GM12873 (cell line): ENCODE measurements around the gene SORBS1.

Source experiments
- CTCF ChIP-seq: IDR thresholded peaks from 2 replicates; pipeline ENCODE4 v1.5.1; 2012; ENCODE audit warnings: low read depth, mild to moderate bottlenecking, moderate library complexity, low read length, control low read depth; ENCODE audit not compliant: insufficient read depth; ENCODE audit errors: missing control alignments

SORBS1 gene

DNA sequence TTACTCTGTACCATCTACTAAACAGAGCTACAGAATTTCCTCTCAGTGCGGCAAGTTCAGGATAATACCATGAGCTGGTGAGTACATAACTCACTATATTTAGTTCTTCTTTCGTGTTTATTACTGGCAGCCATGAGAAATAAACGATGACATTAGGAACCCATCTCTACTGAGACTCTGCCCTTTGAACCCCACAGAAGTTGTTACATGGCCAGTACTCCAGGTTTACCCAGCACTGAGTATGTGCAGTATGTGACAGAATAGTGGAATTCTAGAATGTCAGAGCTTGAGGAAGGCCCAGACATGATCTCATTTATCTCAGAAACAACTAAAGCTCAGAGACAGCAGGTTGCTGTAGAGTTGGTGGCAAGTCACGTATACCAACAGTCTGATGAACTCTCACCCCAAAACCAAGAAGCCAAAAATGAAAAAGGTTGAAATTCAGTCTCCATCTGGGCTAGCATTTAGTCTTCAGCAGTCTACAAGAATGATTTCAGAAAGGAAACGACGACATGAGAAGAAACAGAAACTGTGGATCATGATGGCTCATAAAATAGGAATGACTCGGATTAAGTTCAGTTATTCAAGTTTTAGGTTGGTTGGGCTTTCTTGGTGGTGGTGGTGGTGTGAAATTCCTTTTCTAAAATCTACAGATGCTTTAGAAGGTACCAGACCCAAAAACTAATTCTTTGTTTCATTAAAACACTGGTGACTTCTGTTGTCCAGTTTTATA lies 78.5 kb downstream of the SORBS1 start:
- no peak for TF ChIP-seq CTCF

GRCh38 chr10:95480901-95481491 lies 80.2 kb downstream of the SORBS1 start:
- no peak for TF ChIP-seq CTCF

GRCh38 chr10:95480102-95480900 lies 80.9 kb downstream of the SORBS1 start:
- peak; percentile 17 for TF ChIP-seq CTCF

DNA sequence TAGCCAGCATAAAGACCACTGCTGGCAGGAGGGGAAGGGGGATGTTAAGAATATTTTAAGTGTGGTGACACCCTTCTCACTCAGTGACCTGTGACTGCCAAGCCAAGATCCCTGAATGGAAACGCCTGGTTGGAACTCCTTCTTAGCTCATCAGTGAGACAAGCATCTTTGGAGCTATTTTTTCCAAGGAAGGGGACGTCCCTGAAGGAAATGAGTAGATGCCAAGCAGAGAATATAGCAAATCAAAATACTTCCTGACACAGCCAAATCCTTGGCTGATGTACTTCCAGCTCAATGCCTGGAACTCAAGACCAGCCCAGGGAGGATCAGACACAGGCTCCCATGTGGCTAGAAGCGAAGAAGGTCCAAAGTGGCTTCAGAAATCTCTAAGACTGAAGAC lies 82.2 kb downstream of the SORBS1 start:
- no peak for TF ChIP-seq CTCF

DNA sequence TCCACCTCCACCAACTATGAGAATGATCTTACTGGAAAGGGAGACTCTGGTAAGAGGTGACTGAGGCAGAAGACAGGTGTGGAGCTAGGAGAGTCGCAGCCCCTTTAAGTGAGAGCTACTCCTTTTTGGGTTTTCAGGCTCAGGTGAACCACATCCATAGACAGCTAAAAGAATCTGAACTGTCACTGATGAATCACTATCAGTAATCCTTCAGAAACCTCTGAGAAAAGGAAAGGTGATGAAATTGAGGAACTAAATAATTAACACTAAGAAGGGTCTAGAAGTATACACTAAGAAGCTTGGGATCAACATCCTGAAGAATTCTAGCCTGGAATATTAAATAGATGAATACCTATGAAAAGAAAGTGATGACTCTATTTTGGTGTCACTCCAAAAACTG lies 83.0 kb downstream of the SORBS1 start:
- no peak for TF ChIP-seq CTCF

DNA sequence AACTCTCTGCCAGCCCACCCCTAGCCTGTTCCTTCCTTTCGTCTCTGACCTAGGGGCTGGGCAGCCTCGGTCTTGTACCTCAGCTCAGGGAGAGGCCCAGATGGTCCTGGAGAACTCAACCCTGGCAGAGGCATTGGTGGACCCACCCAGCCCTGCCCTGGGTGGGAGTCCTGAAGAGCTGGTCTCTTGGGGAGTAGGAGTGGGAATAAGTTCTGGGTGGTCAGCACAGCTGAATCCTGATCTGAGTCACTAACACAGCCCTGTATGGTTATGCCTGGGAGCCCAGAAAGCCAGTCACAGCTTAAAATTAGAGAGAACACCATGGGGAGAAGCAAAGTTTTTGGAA lies 84.0 kb downstream of the SORBS1 start:
- TF ChIP-seq CTCF = no peak

DNA sequence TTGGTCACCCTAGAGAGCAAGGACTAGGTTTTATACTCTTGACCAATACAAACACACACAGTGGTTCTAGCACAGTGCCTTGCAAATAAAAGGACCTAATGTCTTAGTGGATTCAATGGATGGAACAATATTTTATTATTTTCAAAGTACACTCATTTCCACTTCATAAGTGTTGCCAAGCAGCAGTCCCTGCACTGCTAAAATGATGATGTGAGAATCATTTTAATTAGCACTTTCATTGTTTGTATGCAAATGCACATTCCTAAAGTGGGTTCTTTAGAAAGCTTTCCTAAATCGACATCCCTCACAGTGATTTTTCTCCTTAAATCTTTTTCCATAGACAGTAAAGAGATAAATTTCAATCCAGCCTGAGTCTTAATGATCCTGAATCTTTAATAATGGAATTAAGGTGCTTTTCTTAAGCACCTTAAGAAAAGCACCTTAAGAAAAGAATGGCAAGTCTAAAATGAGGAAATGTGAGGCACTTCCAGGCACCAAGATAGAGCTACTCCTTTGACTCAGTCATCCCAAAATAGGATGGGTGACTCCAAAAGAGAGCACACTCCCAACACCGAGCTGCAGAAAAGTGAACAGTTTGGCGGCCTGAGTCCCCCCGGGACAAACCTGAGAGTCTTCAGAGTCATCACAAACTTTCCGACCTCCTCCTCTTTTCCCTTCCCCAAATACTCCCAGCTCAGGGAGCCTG lies 84.5 kb downstream of the SORBS1 start:
- TF ChIP-seq CTCF = no peak
